Epithelial cell of prostate (primary cell): ENCODE measurements around the gene PPP3R2.

Experiments used
- DNase-seq: peaks from one replicate; pipeline ENCODE4 v3.0.0-alpha.2; 2011; ENCODE audit warnings: low read depth, low spot score
- H3K27ac ChIP-seq: fragments of 450-650 bp; 2 replicates; pipeline ENCODE4 v1.5.1; 2017; ENCODE audit warnings: mild to moderate bottlenecking

PPP3R2 gene

DNA sequence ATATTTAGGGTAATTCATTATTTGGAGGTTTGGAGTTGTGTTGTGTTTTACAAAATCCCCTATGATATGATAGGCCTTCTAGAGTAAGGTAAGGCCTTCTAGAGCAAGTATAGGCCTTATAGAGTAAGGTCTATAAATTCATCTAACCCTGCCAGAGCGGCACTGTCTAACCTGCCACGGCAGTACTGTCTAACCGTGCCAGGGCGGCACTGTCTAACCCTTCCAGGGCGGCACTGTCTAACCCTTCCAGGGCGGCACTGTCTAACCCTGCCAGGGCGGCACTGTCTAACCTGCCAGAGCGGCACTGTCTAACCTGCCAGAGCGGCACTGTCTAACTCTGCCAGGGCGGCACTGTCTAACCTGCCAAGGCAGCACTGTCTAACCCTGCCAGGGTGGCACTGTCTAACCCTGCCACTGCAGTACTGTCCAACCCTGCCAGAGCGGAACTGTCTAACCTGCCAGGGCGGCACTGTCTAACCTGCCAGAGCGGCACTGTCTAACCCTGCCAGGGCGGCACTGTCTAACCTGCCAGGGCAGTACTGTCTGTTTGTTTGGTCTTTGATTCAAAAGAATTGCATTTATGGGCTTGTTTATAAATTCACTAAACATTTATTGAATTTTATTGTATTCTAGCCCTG, 51.6 kb downstream of the PPP3R2 start:
- no peak overlapping the region for H3K27ac ChIP-seq
- no peak for DNase-seq
